A673 (cell line): ENCODE data around the gene LMBRD1. TPM values are rescaled to one million over a fixed set of nuclear protein-coding genes. Genes with fewer than 3 reads are reported as not detected.
A peak's percentile ranks its signal among the peaks of the same experiment; 100 is the strongest.

Experiments
- BruUV-seq: library from RNA; stranded (reverse); fragments of 400-500 nt; replicated peaks from 2 replicates; lab custom pipeline; 2021; lab: Mats Ljungman, UMichigan
- CTCF ChIA-PET: fragments of 300-600 bp; sonication (Branson Sonifier 250); formaldehyde crosslinking; loops from one replicate; lab custom pipeline; 2022; ENCODE audit warnings: antibody characterized with exemption; lab: Charles Lee
- POLR2A ChIA-PET: fragments of 300-600 bp; sonication (Branson Sonifier 250); formaldehyde crosslinking; loops from one replicate; lab custom pipeline; 2022; ENCODE audit warnings: antibody characterized with exemption; ENCODE audit not compliant: low non-redundant PET; lab: Charles Lee
- DNase-seq: peaks from one replicate; pipeline ENCODE4 v3.0.0-alpha.2; 2015; ENCODE audit warnings: low spot score
- H3K27ac ChIP-seq: fragments of 200-600 bp; sonication (generic); 2 replicates; pipeline ENCODE4 v1.5.1; 2016; ENCODE audit warnings: mixed run types, low read depth, mild to moderate bottlenecking, mixed read lengths, antibody characterized with exemption, low read length; ENCODE audit not compliant: poor library complexity, severe bottlenecking
- H3K27me3 ChIP-seq: fragments of 200-600 bp; sonication (generic); replicated peaks from 2 replicates; pipeline ENCODE4 v1.6.1; 2017; ENCODE audit warnings: mixed run types, low read depth, mild to moderate bottlenecking, mixed read lengths, antibody characterized with exemption, low read length; ENCODE audit not compliant: insufficient read depth, poor library complexity
- H3K36me3 ChIP-seq: fragments of 200-600 bp; sonication (generic); 2 replicates; pipeline ENCODE4 v1.6.1; 2016; ENCODE audit warnings: mixed run types, mild to moderate bottlenecking, mixed read lengths, antibody characterized with exemption, low read length; ENCODE audit not compliant: insufficient read depth, poor library complexity, severe bottlenecking
- H3K4me1 ChIP-seq: fragments of 200-600 bp; sonication (generic); 2 replicates; pipeline ENCODE4 v1.6.1; 2017; ENCODE audit warnings: mixed run types, mild to moderate bottlenecking, mixed read lengths, antibody characterized with exemption, low read length; ENCODE audit not compliant: insufficient read depth, poor library complexity, severe bottlenecking
- H3K4me3 ChIP-seq: fragments of 200-600 bp; sonication (generic); 2 replicates; pipeline ENCODE4 v1.5.1; 2016; ENCODE audit warnings: low read depth, mixed run types, mild to moderate bottlenecking, mixed read lengths, low read length; ENCODE audit not compliant: poor library complexity, severe bottlenecking
- H3K9me3 ChIP-seq: fragments of 200-600 bp; sonication (generic); 2 replicates; pipeline ENCODE4 v1.6.1; 2016; ENCODE audit warnings: mixed run types, low read depth, mild to moderate bottlenecking, mixed read lengths, antibody characterized with exemption, low read length; ENCODE audit not compliant: poor library complexity, severe bottlenecking
- CTCF ChIP-seq: fragments of 300-800, 200-600 bp; sonication (generic); conservative IDR thresholded peaks from 2 replicates; pipeline ENCODE4 v1.5.1; 2017; ENCODE audit warnings: low read depth, mild to moderate bottlenecking, antibody characterized with exemption, low read length, moderate library complexity, mixed read lengths
- EZH2 ChIP-seq: fragments of 200-600 bp; sonication (generic); IDR thresholded peaks from 2 replicates; pipeline ENCODE4 v1.6.1; 2017; ENCODE audit warnings: borderline replicate concordance, low read depth, mild to moderate bottlenecking, mixed read lengths, antibody characterized with exemption, low read length; ENCODE audit not compliant: poor library complexity, severe bottlenecking
- intact Hi-C: fragments of 100-400 bp; cut with micrococcal nuclease; formaldehyde crosslinking; loops from one replicate; pipeline ENCODE4 v1.10.0; 2022; ENCODE audit not compliant: unreplicated experiment
- total RNA-seq: library from RNA; stranded (reverse); gene quantifications from 2 replicates; pipeline ENCODE4 v1.2.3, GENCODE V29; 2021

The LMBRD1 gene
- total RNA-seq, 1 experiment from 2014 or later = 19.8 TPM

- Histone ChIP-seq H3K4me1 (no peaks in the 10 kb centered on the region), H3K9me3 (no peaks in the 10 kb centered on the region), H3K4me3 (no peak overlapping the region), H3K36me3 (no peaks in the 10 kb centered on the region), H3K27me3 (no peaks in the 10 kb centered on the region), H3K27ac (no peak overlapping the region)
- CTCF ChIA-PET = no interaction called here
- intact Hi-C loops = no loop called here
- POLR2A ChIA-PET = no interaction called here
- BruUV-seq = no TSS peak
- no peak for DNase-seq
- TF ChIP-seq EZH2 (no peak), CTCF (no peak)
Observed at GRCh38 chr6:69841862-69842261, 45.1 kb upstream of the LMBRD1 start.

- Histone ChIP-seq H3K9me3 (no peaks in the 10 kb centered on the region), H3K36me3 (no peaks in the 10 kb centered on the region), H3K4me1 (no peaks in the 10 kb centered on the region), H3K4me3 (peak overlapping the region; percentile 14), H3K27ac (no peak overlapping the region), H3K27me3 (no peaks in the 10 kb centered on the region)
- TF ChIP-seq EZH2 = no peak
- TF ChIP-seq CTCF = peak; percentile 85
- intact Hi-C loops = loop anchor here (5.0 kb wide), 2 partner anchors 272 to 332 kb away; no protein-coding TSS in a partner anchor
- BruUV-seq = no TSS peak
- POLR2A ChIA-PET = no interaction called here
- CTCF ChIA-PET = interaction anchor here (0.5 to 1.2 kb wide), 2 partner anchors 39 to 331 kb away, joined by 3 to 4 read pairs; no protein-coding TSS in a partner anchor
- DNase-seq = peak; percentile 73
Observed at GRCh38 chr6:69835414-69836179, 38.8 kb upstream of the LMBRD1 start.

GRCh38 chr6:69832558-69832957 lies 35.7 kb upstream of the LMBRD1 start:
- POLR2A ChIA-PET = no interaction called here
- no peak for DNase-seq
- Histone ChIP-seq H3K9me3 (no peaks in the 10 kb centered on the region), H3K4me1 (no peaks in the 10 kb centered on the region), H3K4me3 (no peak overlapping the region), H3K27ac (no peak overlapping the region), H3K27me3 (no peaks in the 10 kb centered on the region), H3K36me3 (no peaks in the 10 kb centered on the region)
- no TSS peak for BruUV-seq
- CTCF ChIA-PET = no interaction called here
- no peak for TF ChIP-seq EZH2
- no peak for TF ChIP-seq CTCF
- intact Hi-C loops = no loop called here
